Measurements from ENCODE around the gene RASA3. TPM values are rescaled to one million over a fixed set of nuclear protein-coding genes. Genes with fewer than 3 reads are reported as not detected.
"Not testable (repeated sequence)": the region's sequence is repeated elsewhere in the genome, so short reads cannot be mapped to it uniquely, and the experiment has no call there.

Gene RASA3
- total RNA-seq, 3 donors from 2014 or later, result 7.9 to 19.0 (median 8.4) TPM

DNA sequence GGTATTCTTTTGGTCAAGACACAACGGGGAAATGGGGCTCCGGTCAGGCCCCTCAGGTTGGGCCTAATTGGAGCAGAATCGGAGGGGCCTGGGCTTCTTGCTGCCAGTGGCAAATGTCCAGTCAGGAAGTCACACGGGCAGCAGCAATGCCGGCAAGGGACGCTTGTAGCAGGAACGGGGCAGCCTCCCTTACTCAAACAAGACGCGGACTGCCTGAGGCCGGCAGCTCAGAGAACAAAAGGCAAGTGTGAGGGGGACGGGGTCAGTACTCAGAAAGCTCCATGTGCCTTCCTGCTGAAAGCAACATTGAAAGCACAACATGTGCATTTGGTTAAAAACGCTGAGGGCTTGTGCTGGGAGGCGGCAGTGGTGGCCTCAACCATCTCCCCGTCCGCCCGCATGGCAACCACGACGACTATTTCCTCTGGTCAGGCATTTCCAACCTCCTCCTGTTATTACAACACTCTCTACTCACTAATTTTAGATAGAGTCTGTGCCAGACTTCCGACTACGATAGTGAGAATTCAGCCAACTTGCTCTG is 20.5 kb upstream of the RASA3 start:
- no peak for ATAC-seq
- Histone ChIP-seq H3K36me3 (ENCODE audit: low read depth) (no peaks in the 10 kb centered on the region), H3K4me1 (ENCODE audit: low read depth) (peaks cover 19% of the 10 kb centered on the region), H3K4me3 (no peak overlapping the region), H3K9me3 (no peaks in the 10 kb centered on the region)
- intact Hi-C loops (cut with DNase I, micrococcal nuclease), result no loop called here
- TF ChIP-seq, protein P1, sequence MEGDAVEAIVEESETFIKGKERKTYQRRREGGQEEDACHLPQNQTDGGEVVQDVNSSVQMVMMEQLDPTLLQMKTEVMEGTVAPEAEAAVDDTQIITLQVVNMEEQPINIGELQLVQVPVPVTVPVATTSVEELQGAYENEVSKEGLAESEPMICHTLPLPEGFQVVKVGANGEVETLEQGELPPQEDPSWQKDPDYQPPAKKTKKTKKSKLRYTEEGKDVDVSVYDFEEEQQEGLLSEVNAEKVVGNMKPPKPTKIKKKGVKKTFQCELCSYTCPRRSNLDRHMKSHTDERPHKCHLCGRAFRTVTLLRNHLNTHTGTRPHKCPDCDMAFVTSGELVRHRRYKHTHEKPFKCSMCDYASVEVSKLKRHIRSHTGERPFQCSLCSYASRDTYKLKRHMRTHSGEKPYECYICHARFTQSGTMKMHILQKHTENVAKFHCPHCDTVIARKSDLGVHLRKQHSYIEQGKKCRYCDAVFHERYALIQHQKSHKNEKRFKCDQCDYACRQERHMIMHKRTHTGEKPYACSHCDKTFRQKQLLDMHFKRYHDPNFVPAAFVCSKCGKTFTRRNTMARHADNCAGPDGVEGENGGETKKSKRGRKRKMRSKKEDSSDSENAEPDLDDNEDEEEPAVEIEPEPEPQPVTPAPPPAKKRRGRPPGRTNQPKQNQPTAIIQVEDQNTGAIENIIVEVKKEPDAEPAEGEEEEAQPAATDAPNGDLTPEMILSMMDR (IDR thresholded peaks at IDR 0.05), result no peak
- DNase-seq, result peak in 2 of 3 donors; percentile 32 to 48

- ATAC-seq (no peak), DNase-seq (peak in 2 of 3 donors; percentile 36 to 49)
- no peak overlapping the region for H3K4me3 ChIP-seq
- H3K36me3 ChIP-seq (ENCODE audit: low read depth), result no peaks in the 10 kb centered on the region
- H3K4me1 ChIP-seq (ENCODE audit: low read depth), result peaks cover 19% of the 10 kb centered on the region
- TF ChIP-seq, protein P1 (IDR thresholded peaks at IDR 0.05), result no peak
- intact Hi-C loops (cut with DNase I, micrococcal nuclease), result no loop called here
- no peaks in the 10 kb centered on the region for H3K9me3 ChIP-seq
Measured at GRCh38 chr13:114152285-114152645, 19.8 kb upstream of the RASA3 start.

- intact Hi-C loops (cut with DNase I, micrococcal nuclease), result no loop called here
- peak; percentile 92 to 95 (median 93) for DNase-seq
- peak; percentile 97 for ATAC-seq
Measured at GRCh38 chr13:114151565-114152284, 19.3 kb upstream of the RASA3 start.

GRCh38 chr13:114151031-114151430 is 18.6 kb upstream of the RASA3 start:
- Histone ChIP-seq H3K36me3 (ENCODE audit: low read depth) (no peaks in the 10 kb centered on the region), H3K4me1 (ENCODE audit: low read depth) (peaks cover 19% of the 10 kb centered on the region), H3K4me3 (no peak overlapping the region), H3K9me3 (no peaks in the 10 kb centered on the region)
- peak in 2 of 3 donors; percentile 52 to 60 for DNase-seq
- intact Hi-C loops (cut with DNase I, micrococcal nuclease), result no loop called here
- no peak for ATAC-seq
- TF ChIP-seq, protein P1 (IDR thresholded peaks at IDR 0.05), result no peak

More at GRCh38 chr13:114151565-114152284, 19.3 kb upstream of the RASA3 start:
- TF ChIP-seq, protein P1 (IDR thresholded peaks at IDR 0.05), result peak; percentile 29
- no peaks in the 10 kb centered on the region for H3K36me3 ChIP-seq (ENCODE audit: low read depth)
- peaks cover 19% of the 10 kb centered on the region for H3K4me1 ChIP-seq (ENCODE audit: low read depth)
- H3K9me3 ChIP-seq, result no peaks in the 10 kb centered on the region
- H3K4me3 ChIP-seq, result no peak overlapping the region

GRCh38 chr13:114149774-114150740 is 17.6 kb upstream of the RASA3 start:
- Histone ChIP-seq H3K4me3 (no peak overlapping the region), H3K9me3 (no peaks in the 10 kb centered on the region), H3K36me3 (ENCODE audit: low read depth) (no peaks in the 10 kb centered on the region), H3K4me1 (ENCODE audit: low read depth) (peaks cover 19% of the 10 kb centered on the region)
- TF ChIP-seq, protein P1 (IDR thresholded peaks at IDR 0.05), result no peak
- DNase-seq, result peak in 2 of 3 donors; percentile 39 to 45
- intact Hi-C loops (cut with DNase I, micrococcal nuclease), result no loop called here
- no peak for ATAC-seq

- H3K9me3 ChIP-seq; ATAC-seq; intact Hi-C loops (cut with DNase I, micrococcal nuclease); H3K4me3 ChIP-seq; H3K36me3 ChIP-seq (ENCODE audit: low read depth): not testable (repeated sequence)
- H3K4me1 ChIP-seq (ENCODE audit: low read depth), result peaks cover 22% of the 10 kb centered on the region
- peak in 2 of 3 donors; percentile 26 for DNase-seq
Measured at GRCh38 chr13:114148886-114149285, 16.5 kb upstream of the RASA3 start.

Data from mucosa of descending colon (tissue), 3 donors.